Prostate gland (tissue), 2 donors: ENCODE data around the gene DNAH14. TPM values are rescaled to one million over a fixed set of nuclear protein-coding genes. Genes with fewer than 3 reads are reported as not detected.
A peak's percentile ranks its signal among the peaks of the same experiment; 100 is the strongest.
"Not testable (repeated sequence)": the region's sequence is repeated elsewhere in the genome, so short reads cannot be mapped to it uniquely, and the experiment has no call there.

Experiments
- DNase-seq: peaks from one replicate; pipeline ENCODE4 v3.0.0-alpha.2; 2019; ENCODE audit warnings: low spot score
- H3K27ac ChIP-seq, 2 donors: fragments of 200-600 bp; sonication (generic); 2 replicates each; pipeline ENCODE4 v1.5.1; 2017 to 2019
- H3K27me3 ChIP-seq: fragments of 200-600 bp; sonication (generic); replicated peaks from 2 replicates; pipeline ENCODE4 v1.5.1; 2019; ENCODE audit not compliant: insufficient read depth
- H3K36me3 ChIP-seq, 2 donors: fragments of 200-600 bp; sonication (generic); 1 replicate in 1 of 2; 2 replicates in 1 of 2; pipeline versions ENCODE4 v1.5.1 to v1.8.1; 2017 to 2019
- H3K4me1 ChIP-seq: fragments of 200-600 bp; sonication (generic); replicated peaks from 2 replicates; pipeline ENCODE4 v1.5.1; 2019
- H3K4me3 ChIP-seq, 2 donors: fragments of 200-600 bp; sonication (generic); 2 replicates each; pipeline ENCODE4 v1.5.1; 2017 to 2019
- H3K9me3 ChIP-seq: fragments of 200-600 bp; sonication (generic); 2 replicates; pipeline ENCODE4 v1.5.1; 2017
- POLR2A ChIP-seq: fragments of 450-650 bp; IDR thresholded peaks from one replicate; pipeline ENCODE4 v1.6.1; 2016; ENCODE audit warnings: antibody characterized with exemption, mild to moderate bottlenecking
- POLR2AphosphoS5 ChIP-seq: sonication (generic); formaldehyde crosslinking; IDR thresholded peaks from one replicate; pipeline ENCODE4 v1.6.1; 2017; ENCODE audit warnings: antibody characterized with exemption
- WGBS: methylation state at CpG from one replicate; pipeline ENCODE4 v1.1.5; 2018; 5-methylcytosine and 5-hydroxymethylcytosine counted together
- intact Hi-C: fragments of 100-400 bp; cut with DNase I; formaldehyde crosslinking; loops from one replicate; pipeline ENCODE4 v1.14.2; 2022
- total RNA-seq, 2 donors: library from RNA; depleted of rRNA; stranded (reverse); fragments of >200 nt; gene quantifications; one replicate each; pipeline ENCODE4 v1.1.0, GENCODE V29; 2016
- TF ChIP-seq, protein P1 (sequence below), 4 experiments: fragments of 200-600 bp in 2 of 4; fragments of 450-650 bp in 2 of 4; sonication (generic) in 2 of 4; IDR thresholded peaks; 1 replicate in 3 of 4; 2 replicates in 1 of 4; pipeline ENCODE4 v1.5.1; 2016 to 2019; ENCODE audit warnings: antibody characterized with exemption in 4 of 4, mild to moderate bottlenecking in 2 of 4, moderate library complexity in 2 of 4

The DNAH14 gene
- total RNA-seq, 2 donors from 2014 or later = 16.5 to 26.8 TPM

DNA sequence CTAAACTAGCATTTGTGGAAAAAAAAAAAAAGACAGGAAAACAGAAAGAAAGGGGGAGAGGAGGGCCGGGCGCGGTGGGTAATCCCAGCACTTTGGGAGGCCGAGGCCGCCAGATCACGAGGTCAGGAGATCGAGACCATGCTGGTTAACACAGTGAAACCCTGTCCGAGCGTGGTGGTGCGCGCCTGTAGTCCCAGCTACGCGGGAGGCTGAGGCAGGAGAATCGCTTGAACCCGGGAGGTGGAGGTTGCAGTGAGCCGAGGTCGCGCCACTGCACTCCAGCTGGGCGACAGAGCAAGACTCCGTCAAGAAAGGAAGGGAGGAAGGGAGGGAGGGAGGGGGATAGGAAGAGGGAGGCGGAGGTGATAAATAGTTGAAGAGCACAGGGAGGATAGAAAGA is 443.7 kb downstream of the DNAH14 start:
- Histone ChIP-seq H3K27ac (no peak overlapping the region), H3K9me3 (no peaks in the 10 kb centered on the region), H3K36me3 (no peaks in the 10 kb centered on the region), H3K27me3 (no peaks in the 10 kb centered on the region), H3K4me1 (no peaks in the 10 kb centered on the region), H3K4me3 (no peak overlapping the region)
- intact Hi-C loops = no loop called here
- TF ChIP-seq, protein P1, sequence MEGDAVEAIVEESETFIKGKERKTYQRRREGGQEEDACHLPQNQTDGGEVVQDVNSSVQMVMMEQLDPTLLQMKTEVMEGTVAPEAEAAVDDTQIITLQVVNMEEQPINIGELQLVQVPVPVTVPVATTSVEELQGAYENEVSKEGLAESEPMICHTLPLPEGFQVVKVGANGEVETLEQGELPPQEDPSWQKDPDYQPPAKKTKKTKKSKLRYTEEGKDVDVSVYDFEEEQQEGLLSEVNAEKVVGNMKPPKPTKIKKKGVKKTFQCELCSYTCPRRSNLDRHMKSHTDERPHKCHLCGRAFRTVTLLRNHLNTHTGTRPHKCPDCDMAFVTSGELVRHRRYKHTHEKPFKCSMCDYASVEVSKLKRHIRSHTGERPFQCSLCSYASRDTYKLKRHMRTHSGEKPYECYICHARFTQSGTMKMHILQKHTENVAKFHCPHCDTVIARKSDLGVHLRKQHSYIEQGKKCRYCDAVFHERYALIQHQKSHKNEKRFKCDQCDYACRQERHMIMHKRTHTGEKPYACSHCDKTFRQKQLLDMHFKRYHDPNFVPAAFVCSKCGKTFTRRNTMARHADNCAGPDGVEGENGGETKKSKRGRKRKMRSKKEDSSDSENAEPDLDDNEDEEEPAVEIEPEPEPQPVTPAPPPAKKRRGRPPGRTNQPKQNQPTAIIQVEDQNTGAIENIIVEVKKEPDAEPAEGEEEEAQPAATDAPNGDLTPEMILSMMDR (IDR thresholded peaks at IDR 0.05) = no peak
- no peak for TF ChIP-seq POLR2A
- no peak for TF ChIP-seq POLR2AphosphoS5
- WGBS = 94% methylated on average over 21 of the region's 21 CpGs
- DNase-seq = no peak

DNA sequence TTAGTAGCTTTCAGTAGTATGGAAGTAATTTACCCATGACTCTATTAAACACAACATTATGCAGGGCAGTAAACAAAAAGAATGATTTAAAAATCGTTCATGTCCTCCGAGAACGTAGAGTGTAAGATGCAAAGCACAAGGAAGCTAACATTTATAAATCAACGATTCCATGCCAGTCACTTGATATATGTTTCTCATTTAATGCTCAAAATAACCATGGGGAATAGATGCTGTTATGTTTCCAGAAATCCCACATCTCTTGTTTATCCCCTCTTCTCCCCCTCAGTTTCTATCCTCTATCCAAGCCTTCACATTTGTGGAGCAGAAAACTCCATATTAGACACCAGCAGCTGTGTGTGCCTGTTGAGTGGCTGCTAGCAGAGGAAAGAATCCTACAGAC is 445.5 kb downstream of the DNAH14 start:
- Histone ChIP-seq H3K36me3 (no peaks in the 10 kb centered on the region), H3K4me3 (no peak overlapping the region), H3K27me3 (no peaks in the 10 kb centered on the region), H3K4me1 (no peaks in the 10 kb centered on the region), H3K27ac (no peak overlapping the region), H3K9me3 (no peaks in the 10 kb centered on the region)
- intact Hi-C loops = no loop called here
- 90% methylated on average over 4 of the region's 4 CpGs for WGBS
- DNase-seq = no peak
- TF ChIP-seq, protein P1 (IDR thresholded peaks at IDR 0.05) = no peak
- TF ChIP-seq POLR2A (no peak), POLR2AphosphoS5 (no peak)

DNA sequence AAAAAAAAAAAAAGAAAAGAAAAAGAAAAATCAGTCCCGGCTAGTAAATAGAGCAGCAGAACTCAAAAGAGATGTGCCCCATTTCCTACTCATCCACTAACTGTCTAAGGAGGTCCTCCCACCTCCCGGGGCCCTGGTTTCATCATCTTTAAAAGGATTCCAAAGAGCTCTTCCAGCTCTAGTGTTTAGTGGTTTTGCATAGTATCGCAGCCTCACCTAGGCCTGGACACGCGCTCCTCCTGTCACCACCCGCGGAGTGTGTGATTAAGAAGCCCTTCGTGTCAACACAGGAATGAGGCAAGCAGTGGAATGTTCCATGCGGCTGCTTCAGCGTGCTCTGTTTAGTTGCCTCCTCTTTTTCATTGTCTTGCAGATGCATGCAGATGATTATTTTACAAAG is 449.4 kb downstream of the DNAH14 start:
- no peaks in the 10 kb centered on the region for H3K9me3 ChIP-seq
- no peaks in the 10 kb centered on the region for H3K27me3 ChIP-seq
- TF ChIP-seq, protein P1 (IDR thresholded peaks at IDR 0.05) = no peak
- TF ChIP-seq POLR2AphosphoS5 (no peak), POLR2A (no peak)
- peak; percentile 24 for DNase-seq
- H3K36me3 ChIP-seq = no peaks in the 10 kb centered on the region
- H3K27ac ChIP-seq = no peak overlapping the region
- no peak overlapping the region for H3K4me3 ChIP-seq
- intact Hi-C loops = no loop called here
- no peaks in the 10 kb centered on the region for H3K4me1 ChIP-seq
- WGBS = 34% methylated on average over 10 of the region's 10 CpGs

DNA sequence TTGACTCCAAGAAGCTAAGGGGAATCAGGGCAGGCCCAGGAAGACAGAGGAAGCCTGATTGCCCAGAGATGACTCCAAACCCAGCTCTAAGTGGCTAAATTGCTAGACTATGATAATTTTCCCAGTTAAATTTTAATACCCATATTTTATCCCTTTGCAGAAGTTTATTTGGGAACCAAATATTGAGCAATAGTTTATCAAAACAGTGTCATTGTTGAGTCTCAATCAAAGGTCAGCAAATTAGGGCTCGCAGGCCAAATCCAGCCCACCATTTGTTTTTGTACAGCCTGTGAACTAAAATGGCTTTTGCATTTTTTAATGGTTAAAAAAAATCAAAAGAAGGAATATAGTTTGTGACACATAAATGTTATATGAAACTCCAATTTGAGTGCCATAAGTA is 451.2 kb downstream of the DNAH14 start:
- Histone ChIP-seq H3K36me3 (no peaks in the 10 kb centered on the region), H3K4me3 (no peak overlapping the region), H3K9me3 (no peaks in the 10 kb centered on the region), H3K4me1 (no peaks in the 10 kb centered on the region), H3K27ac (no peak overlapping the region), H3K27me3 (no peaks in the 10 kb centered on the region)
- no peak for DNase-seq
- intact Hi-C loops = no loop called here
- TF ChIP-seq, protein P1 (IDR thresholded peaks at IDR 0.05) = no peak
- TF ChIP-seq POLR2AphosphoS5 (no peak), POLR2A (no peak)
- WGBS = 97% methylated on average over 1 of the region's 1 CpG

DNA sequence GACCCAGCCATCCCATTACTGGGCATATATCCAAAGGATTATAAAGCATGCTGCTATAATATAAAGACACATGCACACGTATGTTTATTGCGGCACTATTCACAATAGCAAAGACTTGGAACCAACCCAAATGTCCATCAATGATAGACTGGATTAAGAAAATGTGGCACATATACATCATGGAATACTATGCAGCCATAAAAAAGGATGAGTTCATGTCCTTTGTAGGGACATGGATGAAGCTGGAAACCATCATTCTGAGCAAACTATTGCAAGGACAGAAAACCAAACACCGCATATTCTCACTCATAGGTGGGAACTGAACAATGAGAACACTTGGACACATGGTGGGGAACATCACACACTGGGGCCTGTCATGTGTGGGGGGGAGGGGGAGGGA is 457.4 kb downstream of the DNAH14 start:
- H3K36me3 ChIP-seq, H3K27me3 ChIP-seq, H3K27ac ChIP-seq, H3K9me3 ChIP-seq, H3K4me3 ChIP-seq, H3K4me1 ChIP-seq, intact Hi-C loops, DNase-seq: not testable (repeated sequence)
- 98% methylated on average over 3 of the region's 3 CpGs for WGBS
